MM.1S (cell line): ENCODE results near the gene GALR3.

Experiments used
- CTCF ChIP-seq: fragments of 300-600 bp; sonication (generic); IDR thresholded peaks from 2 replicates; pipeline ENCODE4 v1.5.1; 2016; ENCODE audit warnings: antibody characterized with exemption, low read length, mixed read lengths
- EZH2 ChIP-seq: fragments of 300-600 bp; sonication (generic); optimal IDR thresholded peaks from 2 replicates; pipeline ENCODE3; 2017; ENCODE audit warnings: low read depth, mild to moderate bottlenecking, antibody characterized with exemption, low read length, mixed read lengths

- TF ChIP-seq CTCF (no peak), EZH2 (no peak)
Measured at GRCh38 chr22:37816543-37817180, 6.5 kb upstream of the GALR3 start.
